PC-3 (cell line): Measurements from ENCODE around the gene SHROOM2. TPM values are rescaled to one million over a fixed set of nuclear protein-coding genes. Genes with fewer than 3 reads are reported as not detected.

Experiments used
- ATAC-seq: fragments of 200-7000 bp; cut with Tn5 transposase; 2 replicates; pipeline ENCODE4 v1.9.1; 2020; ENCODE audit warnings: mild to moderate bottlenecking, moderate library complexity
- BruUV-seq: library from RNA; stranded (reverse); fragments of 400-500 nt; replicated peaks from 2 replicates; lab custom pipeline; 2021; lab: Mats Ljungman, UMichigan
- CTCF ChIA-PET: fragments of 300-600 bp; sonication (Branson Sonifier 250); formaldehyde crosslinking; loops from one replicate; lab custom pipeline; 2022; ENCODE audit warnings: antibody characterized with exemption; lab: Charles Lee
- POLR2A ChIA-PET: fragments of 300-600 bp; sonication (Branson Sonifier 250); formaldehyde crosslinking; loops from one replicate; lab custom pipeline; 2022; ENCODE audit warnings: antibody characterized with exemption; ENCODE audit not compliant: unreplicated experiment; lab: Charles Lee
- DNase-seq: peaks from one replicate; pipeline ENCODE4 v3.0.0-alpha.2; 2015
- H2AFZ ChIP-seq: fragments of 300-600 bp; sonication (generic); 2 replicates; pipeline ENCODE4 v1.6.0; 2016; ENCODE audit warnings: antibody characterized with exemption, low read length
- H3F3A ChIP-seq: fragments of 300-600 bp; sonication (generic); one replicate; pipeline ENCODE4 v1.6.0; 2017; ENCODE audit warnings: antibody characterized with exemption, low read length, control low read depth, mild to moderate bottlenecking; ENCODE audit not compliant: unreplicated experiment
- H3K27ac ChIP-seq: fragments of 300-600 bp; sonication (generic); 2 replicates; pipeline ENCODE4 v1.5.1; 2016; ENCODE audit warnings: mild to moderate bottlenecking, low read length
- H3K27me3 ChIP-seq: fragments of 300-600 bp; sonication (generic); 2 replicates; pipeline ENCODE4 v1.6.1; 2016; ENCODE audit warnings: low read length, mixed read lengths
- H3K36me3 ChIP-seq: fragments of 300-600 bp; sonication (generic); 2 replicates; pipeline ENCODE4 v1.6.1; 2016; ENCODE audit warnings: low read depth, mixed run types, low read length, mixed read lengths
- H3K4me1 ChIP-seq: fragments of 300-600 bp; sonication (generic); 2 replicates; pipeline ENCODE4 v1.5.1; 2016; ENCODE audit warnings: low read length; ENCODE audit not compliant: insufficient read depth
- H3K4me2 ChIP-seq: fragments of 300-600 bp; sonication (generic); 2 replicates; pipeline ENCODE4 v1.6.0; 2016; ENCODE audit warnings: low read length
- H3K4me3 ChIP-seq: fragments of 300-600 bp; sonication (generic); 2 replicates; pipeline ENCODE4 v1.5.1; 2016; ENCODE audit warnings: mild to moderate bottlenecking, low read length, mixed read lengths
- H3K79me2 ChIP-seq: fragments of 300-600 bp; sonication (generic); 2 replicates; pipeline ENCODE4 v1.6.1; 2017; ENCODE audit warnings: low read length, mixed read lengths
- H3K9ac ChIP-seq: fragments of 300-600 bp; sonication (generic); 2 replicates; pipeline ENCODE4 v1.6.0; 2016; ENCODE audit warnings: mild to moderate bottlenecking, low read length
- H3K9me2 ChIP-seq: fragments of 300-600 bp; sonication (generic); replicated peaks from 2 replicates; pipeline ENCODE4 v1.6.1; 2016; ENCODE audit warnings: mixed run types, low read length, mixed read lengths
- H3K9me3 ChIP-seq: fragments of 300-600 bp; sonication (generic); 2 replicates; pipeline ENCODE4 v1.6.1; 2016; ENCODE audit warnings: low read length, mixed read lengths
- H4K20me1 ChIP-seq: fragments of 300-600 bp; sonication (generic); 2 replicates; pipeline ENCODE4 v1.6.1; 2016; ENCODE audit warnings: low read length, mixed read lengths
- CTCF ChIP-seq: fragments of 300-600 bp; sonication (generic); conservative IDR thresholded peaks from 2 replicates; pipeline ENCODE4 v1.5.1; 2017; ENCODE audit warnings: antibody characterized with exemption, low read depth, mild to moderate bottlenecking, low read length
- EZH2 ChIP-seq: fragments of 300-600 bp; sonication (generic); IDR thresholded peaks from one replicate; pipeline ENCODE4 v1.6.1; 2017; ENCODE audit warnings: antibody characterized with exemption, mild to moderate bottlenecking, low read length; ENCODE audit not compliant: unreplicated experiment
- EZH2phosphoT487 ChIP-seq: fragments of 300-600 bp; sonication (generic); IDR thresholded peaks from 2 replicates; pipeline ENCODE4 v1.6.1; 2018; ENCODE audit warnings: mild to moderate bottlenecking, antibody characterized with exemption, low read length, borderline replicate concordance
- intact Hi-C: fragments of 100-400 bp; cut with micrococcal nuclease; formaldehyde crosslinking; loops from 2 replicates; pipeline ENCODE4 v1.9.0; 2023
- total RNA-seq: library from RNA; depleted of rRNA; stranded (reverse); fragments of >200 nt; gene quantifications from 2 replicates; pipeline ENCODE4 v1.2.3, GENCODE V29; 2014

Gene SHROOM2
- total RNA-seq, 1 experiment from 2014 or later, result 6.5 TPM

- intact Hi-C loops, result no loop called here
These were observed 167.2 kb downstream of the SHROOM2 start for GRCh38 chrX:9953396-9953795.

GRCh38 chrX:9955506-9955905 lies 169.3 kb downstream of the SHROOM2 start:
- Histone ChIP-seq H2AFZ (no peak overlapping the region), H3K9me2 (no peaks in the 10 kb centered on the region), H3K9me3 (no peaks in the 10 kb centered on the region), H3K9ac (no peak overlapping the region), H4K20me1 (no peaks in the 10 kb centered on the region), H3F3A (no peaks in the 10 kb centered on the region), H3K4me1 (no peaks in the 10 kb centered on the region), H3K4me3 (no peak overlapping the region), H3K27me3 (no peaks in the 10 kb centered on the region), H3K27ac (no peak overlapping the region), H3K36me3 (no peaks in the 10 kb centered on the region), H3K4me2 (no peak overlapping the region), H3K79me2 (no peaks in the 10 kb centered on the region)
- ATAC-seq, result no peak
- TF ChIP-seq EZH2, result no peak
- TF ChIP-seq EZH2phosphoT487, result no peak
- no peak for TF ChIP-seq CTCF
- intact Hi-C loops, result no loop called here
- CTCF ChIA-PET, result no interaction called here
- no peak for DNase-seq
- BruUV-seq, result no TSS peak
- POLR2A ChIA-PET, result interaction anchor here (0.6 kb wide), 1 partner anchor 28 kb away, joined by 3 read pairs; no protein-coding TSS in a partner anchor

More at GRCh38 chrX:9953396-9953795, 167.2 kb downstream of the SHROOM2 start:
- ChIA-PET CTCF (no interaction called here), POLR2A (no interaction called here)
- Histone ChIP-seq H3K79me2 (no peaks in the 10 kb centered on the region), H4K20me1 (no peaks in the 10 kb centered on the region), H3K36me3 (no peaks in the 10 kb centered on the region), H2AFZ (no peak overlapping the region), H3K4me3 (no peak overlapping the region), H3K4me2 (no peak overlapping the region), H3F3A (no peaks in the 10 kb centered on the region), H3K27me3 (no peaks in the 10 kb centered on the region), H3K4me1 (no peaks in the 10 kb centered on the region), H3K9me2 (no peaks in the 10 kb centered on the region), H3K9me3 (no peaks in the 10 kb centered on the region), H3K9ac (no peak overlapping the region), H3K27ac (no peak overlapping the region)
- TF ChIP-seq CTCF (no peak), EZH2phosphoT487 (no peak), EZH2 (no peak)
- ATAC-seq (no peak), DNase-seq (no peak)
- BruUV-seq, result no TSS peak

- Histone ChIP-seq H3K27ac (no peak overlapping the region), H3K4me2 (no peak overlapping the region), H3K27me3 (no peaks in the 10 kb centered on the region), H3F3A (no peaks in the 10 kb centered on the region), H3K9me3 (no peaks in the 10 kb centered on the region), H3K4me3 (no peak overlapping the region), H3K79me2 (no peaks in the 10 kb centered on the region), H4K20me1 (no peaks in the 10 kb centered on the region), H3K9me2 (no peaks in the 10 kb centered on the region), H3K36me3 (no peaks in the 10 kb centered on the region), H2AFZ (no peak overlapping the region), H3K9ac (no peak overlapping the region), H3K4me1 (no peaks in the 10 kb centered on the region)
- ChIA-PET CTCF (no interaction called here), POLR2A (no interaction called here)
- no TSS peak for BruUV-seq
- ATAC-seq (no peak), DNase-seq (peak; percentile 2)
- intact Hi-C loops, result no loop called here
- peak; percentile 30; the same call in 1 of the 2 replicates for TF ChIP-seq CTCF
- no peak for TF ChIP-seq EZH2phosphoT487
These were observed 171.5 kb downstream of the SHROOM2 start for GRCh38 chrX:9957743-9958142.
